Endothelial cell of umbilical vein (primary cell): ENCODE measurements around the gene MTR. TPM values are rescaled to one million over a fixed set of nuclear protein-coding genes. Genes with fewer than 3 reads are reported as not detected.

Experiments used
- BruUV-seq: library from RNA; stranded (reverse); fragments of 400-500 nt; replicated peaks from 2 replicates; lab custom pipeline; 2021; lab: Mats Ljungman, UMichigan
- CTCF ChIA-PET: fragments of 300-600, 350-600 bp; sonication (Branson Sonifier 250); formaldehyde crosslinking; loops from one replicate; lab custom pipeline; 2021; ENCODE audit warnings: antibody characterized with exemption, inconsistent platforms; lab: Charles Lee
- POLR2A ChIA-PET: fragments of 300-600, 350-600 bp; sonication (Branson Sonifier 250); formaldehyde crosslinking; loops from one replicate; lab custom pipeline; 2021; ENCODE audit warnings: antibody characterized with exemption, inconsistent platforms; lab: Charles Lee
- DNase-seq: peaks from one replicate; pipeline ENCODE4 v3.0.0-alpha.2; 2011; ENCODE audit warnings: low read depth, low spot score
- FAIRE-seq: peaks from 2 replicates; lab custom pipeline; 2011; peaks lifted over from hg19 to GRCh38; lab: Jason Lieb, UNC
- H2AFZ ChIP-seq: 2 replicates; pipeline ENCODE4 v1.6.0; 2012; ENCODE audit warnings: low read depth, low read length, control low read depth, inconsistent platforms
- H3K27ac ChIP-seq: 2 replicates; pipeline ENCODE4 v1.5.1; 2011; ENCODE audit warnings: low read depth, mild to moderate bottlenecking, control low read depth, low read length, moderate library complexity; ENCODE audit not compliant: insufficient read depth
- H3K27me3 ChIP-seq, 2 experiments: 2 replicates each; pipeline versions ENCODE4 v1.6.0 to v1.6.1; 2011; ENCODE audit warnings: low read length in 2 of 2, mixed read lengths in 1 of 2; ENCODE audit not compliant: control insufficient read depth in 2 of 2, insufficient read depth in 2 of 2
- H3K36me3 ChIP-seq, 2 experiments: 2 replicates in 1 of 2; 3 replicates in 1 of 2; pipeline ENCODE4 v1.5.1; 2011; ENCODE audit warnings: low read length in 2 of 2, mild to moderate bottlenecking in 1 of 2, moderate library complexity in 1 of 2; ENCODE audit not compliant: control insufficient read depth in 2 of 2, insufficient read depth in 2 of 2; ENCODE audit errors: extremely low read depth in 1 of 2
- H3K4me1 ChIP-seq: 3 replicates; pipeline ENCODE4 v1.5.1; 2011; ENCODE audit warnings: mild to moderate bottlenecking, low read length; ENCODE audit not compliant: control insufficient read depth, insufficient read depth; ENCODE audit errors: extremely low read depth
- H3K4me2 ChIP-seq: 2 replicates; pipeline ENCODE4 v1.6.1; 2011; ENCODE audit warnings: low read length, control low read depth, mixed read lengths; ENCODE audit not compliant: insufficient read depth
- H3K4me3 ChIP-seq, 3 experiments: fragments of 200-600 bp in 1 of 3; sonication (generic), shearing (Covaris generic) in 1 of 3; replicated peaks in 1 of 3; 2 replicates each; pipeline ENCODE4 v1.5.1; 2011 to 2016; ENCODE audit warnings: control low read depth in 3 of 3, low read length in 3 of 3, mild to moderate bottlenecking in 2 of 3, inconsistent platforms in 1 of 3, low read depth in 1 of 3, moderate library complexity in 1 of 3; ENCODE audit not compliant: insufficient read depth in 1 of 3
- H3K79me2 ChIP-seq: 2 replicates; pipeline ENCODE4 v1.6.0; 2012; ENCODE audit warnings: low read length, inconsistent platforms; ENCODE audit not compliant: control insufficient read depth, insufficient read depth
- H3K9ac ChIP-seq: replicated peaks from 2 replicates; pipeline ENCODE3; 2011; ENCODE audit warnings: low read length, control low read depth; ENCODE audit not compliant: insufficient read depth; ENCODE audit errors: extremely low read depth
- H3K9me1 ChIP-seq: replicated peaks from 3 replicates; pipeline ENCODE4 v1.6.0; 2011; ENCODE audit warnings: mild to moderate bottlenecking, low read length; ENCODE audit not compliant: control insufficient read depth, insufficient read depth; ENCODE audit errors: extremely low read depth
- H3K9me3 ChIP-seq: replicated peaks from 2 replicates; pipeline ENCODE4 v1.5.1; 2012; ENCODE audit warnings: low read length, inconsistent platforms; ENCODE audit not compliant: control insufficient read depth, insufficient read depth
- H4K20me1 ChIP-seq: replicated peaks from 2 replicates; pipeline ENCODE3; 2011; ENCODE audit warnings: mild to moderate bottlenecking, low read length; ENCODE audit not compliant: control insufficient read depth, insufficient read depth; ENCODE audit errors: extremely low read depth
- CTCF ChIP-seq, 2 donors: IDR thresholded peaks; 1 replicate in 1 of 2; 2 replicates in 1 of 2; pipeline ENCODE4 v1.5.1; 2011; ENCODE audit warnings: low read length in 2 of 2, mild to moderate bottlenecking in 2 of 2, moderate library complexity in 2 of 2, control low read depth in 1 of 2, inconsistent platforms in 1 of 2, low read depth in 1 of 2; ENCODE audit not compliant: insufficient read depth in 1 of 2; ENCODE audit errors: extremely low read depth in 1 of 2
- EZH2 ChIP-seq: IDR thresholded peaks from 2 replicates; pipeline ENCODE4 v1.6.1; 2012; ENCODE audit warnings: borderline replicate concordance, low read depth, mild to moderate bottlenecking, moderate library complexity, low read length, inconsistent platforms; ENCODE audit not compliant: severe bottlenecking
- FOS ChIP-seq: IDR thresholded peaks from 2 replicates; pipeline ENCODE4 v1.6.1; 2011; ENCODE audit warnings: mild to moderate bottlenecking, low read length, moderate library complexity, borderline replicate concordance; ENCODE audit not compliant: insufficient read depth
- GATA2 ChIP-seq: IDR thresholded peaks from 2 replicates; pipeline ENCODE4 v1.7.0; 2011; ENCODE audit warnings: low read depth, mild to moderate bottlenecking, moderate library complexity, mixed read lengths, low read length; ENCODE audit not compliant: insufficient read length, insufficient read depth
- JUN ChIP-seq: IDR thresholded peaks from 2 replicates; pipeline ENCODE4 v1.6.1; 2011; ENCODE audit warnings: borderline replicate concordance, low read depth; ENCODE audit not compliant: insufficient read length, insufficient read depth
- MYC ChIP-seq: IDR thresholded peaks from one replicate; pipeline ENCODE4 v1.6.1; 2011; ENCODE audit warnings: mild to moderate bottlenecking, low read depth, low read length
- POLR2A ChIP-seq: IDR thresholded peaks from 2 replicates; pipeline ENCODE4 v1.6.1; 2012; ENCODE audit warnings: low read depth, mild to moderate bottlenecking, control low read depth, low read length
- POLR2AphosphoS5 ChIP-seq: IDR thresholded peaks from 2 replicates; pipeline ENCODE4 v1.6.1; 2012; ENCODE audit warnings: low read depth, mild to moderate bottlenecking, control low read depth, low read length, moderate library complexity; ENCODE audit not compliant: insufficient read depth
- dilution Hi-C: fragments of 300-500 bp; cut with MboI; formaldehyde crosslinking; loops from one replicate; pipeline ENCODE4 v1.15.0; 2019; ENCODE audit warnings: low sequenced_read_pairs; ENCODE audit not compliant: extremely low pct_ligation_motif_present
- intact Hi-C: fragments of 100-400 bp; cut with micrococcal nuclease; formaldehyde crosslinking; loops from one replicate; pipeline ENCODE4 v1.10.0; 2022
- polyA plus RNA-seq, 4 experiments: library from polyadenylated mRNA; depleted of rRNA in 3 of 4; stranded (reverse) in 3 of 4; unstranded in 1 of 4; fragments of >200 nt; gene quantifications; 2 replicates each; pipeline versions ENCODE4 v1.2.1 to v1.2.3, GENCODE V29; 2011 to 2012; ENCODE audit warnings: missing spikeins in 1 of 4
- total RNA-seq: library from RNA; stranded (reverse); gene quantifications from 2 replicates; pipeline ENCODE4 v1.2.3, GENCODE V29; 2021
- TF ChIP-seq, protein P1 (sequence below): IDR thresholded peaks from 2 replicates; pipeline ENCODE4 v1.6.1; 2011; ENCODE audit not compliant: insufficient read depth, insufficient read length

The MTR gene
- total and polyA plus RNA-seq, 2 donors (not counting 3 experiments of a cell fraction or from before 2014, with no cell fraction given): 6.7 to 45.2 TPM

DNA sequence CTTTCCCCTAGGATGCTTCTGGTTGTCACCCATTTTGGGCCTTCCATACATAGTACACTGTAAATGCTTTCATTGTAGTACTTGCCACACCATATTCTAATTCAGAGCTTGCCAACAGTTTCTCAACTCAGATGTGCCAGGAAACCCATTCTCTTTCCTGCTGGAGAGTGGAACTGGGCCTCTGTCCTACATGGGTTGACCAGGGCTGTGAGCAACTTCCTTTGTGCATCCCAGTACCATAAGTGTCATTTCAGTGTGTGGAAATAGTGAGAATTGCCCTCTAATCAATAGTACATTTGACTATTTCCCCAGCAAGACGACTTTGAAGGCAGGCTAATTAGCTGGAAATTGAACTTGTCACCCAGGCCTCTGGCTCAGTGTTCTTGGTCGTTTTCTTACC lies 74.8 kb downstream of the MTR start:
- Histone ChIP-seq H3K36me3 (peaks cover 4 to 5% of the 10 kb centered on the region in 2 experiments), H3K27me3 (no peaks in the 10 kb centered on the region), H3K4me3 (no peak overlapping the region), H3K9me1 (no peaks in the 10 kb centered on the region), H3K4me2 (no peak overlapping the region), H3K9ac (no peak overlapping the region), H4K20me1 (no peaks in the 10 kb centered on the region), H3K27ac (no peak overlapping the region), H3K9me3 (no peaks in the 10 kb centered on the region), H2AFZ (no peak overlapping the region), H3K79me2 (no peaks in the 10 kb centered on the region), H3K4me1 (no peaks in the 10 kb centered on the region)
- intact Hi-C loops: loop anchor here (1.0 to 5.0 kb wide), 4 partner anchors 75 to 768 kb away; partner anchors contain the start of gene MTR
- FAIRE-seq (no peak), DNase-seq (no peak)
- dilution Hi-C loops: no loop called here
- BruUV-seq: no TSS peak
- TF ChIP-seq FOS (no peak), POLR2AphosphoS5 (no peak), POLR2A (no peak), MYC (no peak), GATA2 (no peak), JUN (no peak), EZH2 (no peak), CTCF (IDR thresholded peaks at IDR 0.05; ENCODE audit: extremely low read depth in 1 of 2, insufficient read depth in 1 of 2, low read depth in 1 of 2, low read length in 2 of 2) (no peak)
- TF ChIP-seq, protein P1, sequence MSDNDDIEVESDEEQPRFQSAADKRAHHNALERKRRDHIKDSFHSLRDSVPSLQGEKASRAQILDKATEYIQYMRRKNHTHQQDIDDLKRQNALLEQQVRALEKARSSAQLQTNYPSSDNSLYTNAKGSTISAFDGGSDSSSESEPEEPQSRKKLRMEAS: no peak
- POLR2A ChIA-PET: no interaction called here
- CTCF ChIA-PET: interaction anchor here (0.7 to 2.1 kb wide), 5 partner anchors 16 to 265 kb away, joined by 3 to 10 read pairs (median 3); partner anchors contain the start of gene HEATR1
